SKM-1 (cell line): ENCODE measurements around the gene HELLS.
A peak's percentile ranks its signal among the peaks of the same experiment; 100 is the strongest.
"Not testable (repeated sequence)": the region's sequence is repeated elsewhere in the genome, so short reads cannot be mapped to it uniquely, and the experiment has no call there.

ENCODE experiments used
- DNase-seq: peaks from one replicate; lab custom pipeline; 2025; ENCODE audit not compliant: unreplicated experiment; lab: John Stamatoyannopoulos, UW

Gene HELLS

GRCh38 chr10:94607111-94607510 is 61.5 kb downstream of the HELLS start:
- DNase-seq = no peak

- no peak for DNase-seq
Measured at GRCh38 chr10:94608559-94608958, 63.0 kb downstream of the HELLS start.

GRCh38 chr10:94614558-94614957 is 69.0 kb downstream of the HELLS start:
- DNase-seq = no peak

GRCh38 chr10:94617389-94617944 is 71.9 kb downstream of the HELLS start:
- no peak for DNase-seq

- DNase-seq = no peak
Measured at GRCh38 chr10:94622666-94623205, 77.1 kb downstream of the HELLS start.

- DNase-seq = no peak
Measured at GRCh38 chr10:94623572-94623971, 78.0 kb downstream of the HELLS start.

- no peak for DNase-seq
Measured at GRCh38 chr10:94626476-94626875, 80.9 kb downstream of the HELLS start.

- DNase-seq = no peak
Measured at GRCh38 chr10:94627511-94627910, 81.9 kb downstream of the HELLS start.

- peak; percentile 13 for DNase-seq
Measured at GRCh38 chr10:94630017-94630688, 84.6 kb downstream of the HELLS start.

GRCh38 chr10:94631077-94631875 is 85.7 kb downstream of the HELLS start:
- peak; percentile 18 for DNase-seq

GRCh38 chr10:94632954-94633353 is 87.4 kb downstream of the HELLS start:
- DNase-seq = no peak

- DNase-seq = not testable (repeated sequence)
Measured at GRCh38 chr10:94638097-94638496, 92.5 kb downstream of the HELLS start.

GRCh38 chr10:94639902-94640301 is 94.3 kb downstream of the HELLS start:
- no peak for DNase-seq

- DNase-seq = no peak
Measured at GRCh38 chr10:94640562-94640961, 95.0 kb downstream of the HELLS start.

- no peak for DNase-seq
Measured at GRCh38 chr10:94641480-94641879, 95.9 kb downstream of the HELLS start.

GRCh38 chr10:94644352-94644751 is 98.8 kb downstream of the HELLS start:
- no peak for DNase-seq

- DNase-seq = no peak
Measured at GRCh38 chr10:94645285-94645684, 99.7 kb downstream of the HELLS start.
